ENCODE results near the gene ITGBL1. TPM values are rescaled to one million over a fixed set of nuclear protein-coding genes. Genes with fewer than 3 reads are reported as not detected.

The ITGBL1 gene
- total RNA-seq, 1 donor from 2014 or later, result 9.5 TPM

- no peaks in the 10 kb centered on the region for H3K9me3 ChIP-seq
- no peaks in the 10 kb centered on the region for H3K4me1 ChIP-seq
- H3K27ac ChIP-seq, result no peak overlapping the region
- no peak for ATAC-seq
- TF ChIP-seq, protein P1, sequence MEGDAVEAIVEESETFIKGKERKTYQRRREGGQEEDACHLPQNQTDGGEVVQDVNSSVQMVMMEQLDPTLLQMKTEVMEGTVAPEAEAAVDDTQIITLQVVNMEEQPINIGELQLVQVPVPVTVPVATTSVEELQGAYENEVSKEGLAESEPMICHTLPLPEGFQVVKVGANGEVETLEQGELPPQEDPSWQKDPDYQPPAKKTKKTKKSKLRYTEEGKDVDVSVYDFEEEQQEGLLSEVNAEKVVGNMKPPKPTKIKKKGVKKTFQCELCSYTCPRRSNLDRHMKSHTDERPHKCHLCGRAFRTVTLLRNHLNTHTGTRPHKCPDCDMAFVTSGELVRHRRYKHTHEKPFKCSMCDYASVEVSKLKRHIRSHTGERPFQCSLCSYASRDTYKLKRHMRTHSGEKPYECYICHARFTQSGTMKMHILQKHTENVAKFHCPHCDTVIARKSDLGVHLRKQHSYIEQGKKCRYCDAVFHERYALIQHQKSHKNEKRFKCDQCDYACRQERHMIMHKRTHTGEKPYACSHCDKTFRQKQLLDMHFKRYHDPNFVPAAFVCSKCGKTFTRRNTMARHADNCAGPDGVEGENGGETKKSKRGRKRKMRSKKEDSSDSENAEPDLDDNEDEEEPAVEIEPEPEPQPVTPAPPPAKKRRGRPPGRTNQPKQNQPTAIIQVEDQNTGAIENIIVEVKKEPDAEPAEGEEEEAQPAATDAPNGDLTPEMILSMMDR (IDR thresholded peaks at IDR 0.05), result no peak
- H3K4me3 ChIP-seq, result no peak overlapping the region
- no peak for DNase-seq
- intact Hi-C loops (cut with DNase I), result no loop called here
- no peaks in the 10 kb centered on the region for H3K27me3 ChIP-seq (ENCODE audit: low read depth)
- H3K36me3 ChIP-seq, result no peaks in the 10 kb centered on the region
Measured at GRCh38 chr13:101712026-101712348, 259.5 kb downstream of the ITGBL1 start.

- Histone ChIP-seq H3K36me3 (no peaks in the 10 kb centered on the region), H3K27ac (no peak overlapping the region), H3K4me1 (no peaks in the 10 kb centered on the region), H3K4me3 (no peak overlapping the region), H3K9me3 (no peaks in the 10 kb centered on the region), H3K27me3 (ENCODE audit: low read depth) (no peaks in the 10 kb centered on the region)
- ATAC-seq (no peak), DNase-seq (no peak)
- intact Hi-C loops (cut with DNase I), result no loop called here
- TF ChIP-seq, protein P1 (IDR thresholded peaks at IDR 0.05), result no peak
Measured at GRCh38 chr13:101714195-101714594, 261.7 kb downstream of the ITGBL1 start.

DNA sequence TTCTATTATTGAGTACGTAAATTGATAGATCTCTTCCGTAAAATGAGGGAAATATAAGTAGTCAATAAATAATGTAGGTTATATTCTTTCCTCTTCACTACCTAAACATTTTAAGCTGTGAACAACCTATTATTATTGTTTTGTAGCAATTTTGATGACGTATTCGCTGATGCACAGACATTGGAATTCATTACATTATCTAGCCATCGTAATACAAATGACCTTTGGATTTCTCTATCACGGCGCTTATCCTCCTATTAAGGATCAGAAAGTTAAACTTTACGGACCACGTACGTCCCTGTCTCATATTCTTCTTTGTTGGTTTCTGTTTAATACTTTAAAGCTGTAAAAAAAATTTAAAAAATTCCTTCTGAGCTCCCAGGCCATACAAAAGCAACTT is 264.9 kb downstream of the ITGBL1 start:
- Histone ChIP-seq H3K4me3 (no peak overlapping the region), H3K36me3 (no peaks in the 10 kb centered on the region), H3K27me3 (ENCODE audit: low read depth) (no peaks in the 10 kb centered on the region), H3K9me3 (no peaks in the 10 kb centered on the region), H3K4me1 (no peaks in the 10 kb centered on the region), H3K27ac (no peak overlapping the region)
- DNase-seq (no peak), ATAC-seq (no peak)
- intact Hi-C loops (cut with DNase I), result no loop called here
- TF ChIP-seq, protein P1 (IDR thresholded peaks at IDR 0.05), result no peak

DNA sequence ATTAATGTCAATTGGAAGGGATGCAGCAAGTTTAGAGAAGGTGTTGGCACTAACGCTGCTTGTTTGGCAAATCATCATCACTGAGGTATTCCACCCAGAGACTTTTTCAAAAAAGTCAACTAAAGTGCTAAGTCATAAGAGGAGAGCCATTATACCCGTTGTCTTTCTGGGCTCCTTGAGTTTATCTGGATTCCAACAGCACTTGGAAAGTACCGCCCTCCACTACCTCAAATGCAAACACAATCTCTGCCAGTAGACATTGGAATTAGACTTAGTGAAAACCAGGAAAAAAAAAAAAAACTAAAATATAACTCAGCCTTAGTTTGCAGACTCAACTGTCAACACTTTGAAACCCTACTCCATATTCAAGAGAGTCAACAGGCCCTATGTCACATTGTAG is 266.0 kb downstream of the ITGBL1 start:
- TF ChIP-seq, protein P1 (IDR thresholded peaks at IDR 0.05), result no peak
- DNase-seq, result no peak
- intact Hi-C loops (cut with DNase I), result no loop called here
- H3K4me3 ChIP-seq, result no peak overlapping the region
- no peaks in the 10 kb centered on the region for H3K4me1 ChIP-seq
- ATAC-seq, result peak in 1 of 2 donors; percentile 88
- H3K36me3 ChIP-seq, result no peaks in the 10 kb centered on the region
- no peaks in the 10 kb centered on the region for H3K9me3 ChIP-seq
- H3K27me3 ChIP-seq (ENCODE audit: low read depth), result no peaks in the 10 kb centered on the region
- H3K27ac ChIP-seq, result no peak overlapping the region

DNA sequence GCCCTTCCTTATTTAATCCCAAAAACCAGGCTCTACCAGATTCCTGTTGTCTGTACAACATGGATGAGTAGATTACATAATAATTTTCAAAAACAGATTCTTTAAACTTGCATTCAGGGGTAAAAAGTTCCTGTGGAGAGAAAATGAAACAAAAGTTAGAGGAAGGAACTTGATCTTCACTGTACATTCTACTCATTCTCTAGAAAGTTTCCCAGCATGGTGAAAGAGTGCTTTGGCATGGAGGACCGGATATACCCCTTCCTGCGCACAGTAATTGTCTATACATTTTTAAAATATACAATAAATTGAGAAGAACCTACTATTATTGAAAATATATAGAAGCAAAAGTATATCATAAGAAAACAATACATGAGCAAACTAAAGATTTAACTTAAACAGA is 274.2 kb downstream of the ITGBL1 start:
- H3K27me3 ChIP-seq (ENCODE audit: low read depth), result no peaks in the 10 kb centered on the region
- intact Hi-C loops (cut with DNase I), result no loop called here
- no peaks in the 10 kb centered on the region for H3K9me3 ChIP-seq
- no peak overlapping the region for H3K27ac ChIP-seq
- no peaks in the 10 kb centered on the region for H3K36me3 ChIP-seq
- ATAC-seq, result no peak
- no peak overlapping the region for H3K4me3 ChIP-seq
- DNase-seq, result no peak
- TF ChIP-seq, protein P1 (IDR thresholded peaks at IDR 0.05), result no peak
- no peaks in the 10 kb centered on the region for H3K4me1 ChIP-seq

DNA sequence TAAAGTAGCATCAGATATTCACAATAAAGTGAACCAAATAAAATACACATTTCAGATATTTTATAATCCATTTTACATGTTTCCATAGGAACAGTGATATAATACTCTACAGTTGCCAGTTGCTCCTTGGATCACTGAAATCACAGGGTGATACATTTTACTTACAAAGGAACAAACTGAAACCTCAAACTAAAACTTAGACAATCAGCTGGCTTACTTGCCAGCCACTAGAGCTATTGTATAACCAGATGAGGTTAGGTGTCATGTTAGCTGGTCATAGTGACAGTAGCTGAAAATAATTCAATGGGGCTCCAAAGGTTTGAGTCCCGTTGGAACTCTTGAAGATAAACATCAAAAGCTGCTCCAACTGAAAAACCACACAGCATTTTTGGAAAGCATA is 274.6 kb downstream of the ITGBL1 start:
- no peaks in the 10 kb centered on the region for H3K36me3 ChIP-seq
- H3K9me3 ChIP-seq, result no peaks in the 10 kb centered on the region
- no peaks in the 10 kb centered on the region for H3K4me1 ChIP-seq
- no peak overlapping the region for H3K4me3 ChIP-seq
- no peak for DNase-seq
- TF ChIP-seq, protein P1 (IDR thresholded peaks at IDR 0.05), result no peak
- intact Hi-C loops (cut with DNase I), result no loop called here
- H3K27ac ChIP-seq, result no peak overlapping the region
- H3K27me3 ChIP-seq (ENCODE audit: low read depth), result no peaks in the 10 kb centered on the region
- no peak for ATAC-seq
